Measurements from ENCODE around the gene ARHGEF4.

DNA sequence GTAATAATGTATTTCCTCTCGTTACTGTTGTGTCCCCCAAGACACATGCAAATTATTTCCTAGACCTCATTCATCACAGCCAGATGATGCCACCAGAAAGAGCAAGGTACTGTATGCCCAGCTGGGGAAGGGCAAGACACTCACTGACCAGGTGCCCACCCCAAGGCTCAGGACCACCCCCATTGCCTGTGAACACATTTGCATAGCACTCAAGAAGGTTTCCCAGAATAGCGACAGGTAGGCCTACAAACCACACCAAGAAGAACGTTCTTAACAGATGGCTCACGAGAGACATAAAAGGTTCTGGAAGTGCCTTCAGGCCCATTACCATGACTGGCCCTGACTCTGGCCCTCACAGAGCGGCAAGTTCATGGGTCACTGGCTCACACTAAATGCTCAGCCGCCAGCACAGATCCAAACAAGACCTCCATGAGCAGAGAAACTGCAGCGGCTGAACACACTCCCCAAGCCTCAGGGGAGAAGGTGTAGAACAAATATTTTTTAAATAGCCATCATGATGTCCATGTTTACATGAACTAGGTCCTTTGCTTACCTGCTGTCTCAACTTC, 212.5 kb downstream of the ARHGEF4 start:
- no peak for TF ChIP-seq POLR2A (IDR thresholded peaks at IDR 0.05; ENCODE audit: low read depth, low read length)
- TF ChIP-seq, protein P1, sequence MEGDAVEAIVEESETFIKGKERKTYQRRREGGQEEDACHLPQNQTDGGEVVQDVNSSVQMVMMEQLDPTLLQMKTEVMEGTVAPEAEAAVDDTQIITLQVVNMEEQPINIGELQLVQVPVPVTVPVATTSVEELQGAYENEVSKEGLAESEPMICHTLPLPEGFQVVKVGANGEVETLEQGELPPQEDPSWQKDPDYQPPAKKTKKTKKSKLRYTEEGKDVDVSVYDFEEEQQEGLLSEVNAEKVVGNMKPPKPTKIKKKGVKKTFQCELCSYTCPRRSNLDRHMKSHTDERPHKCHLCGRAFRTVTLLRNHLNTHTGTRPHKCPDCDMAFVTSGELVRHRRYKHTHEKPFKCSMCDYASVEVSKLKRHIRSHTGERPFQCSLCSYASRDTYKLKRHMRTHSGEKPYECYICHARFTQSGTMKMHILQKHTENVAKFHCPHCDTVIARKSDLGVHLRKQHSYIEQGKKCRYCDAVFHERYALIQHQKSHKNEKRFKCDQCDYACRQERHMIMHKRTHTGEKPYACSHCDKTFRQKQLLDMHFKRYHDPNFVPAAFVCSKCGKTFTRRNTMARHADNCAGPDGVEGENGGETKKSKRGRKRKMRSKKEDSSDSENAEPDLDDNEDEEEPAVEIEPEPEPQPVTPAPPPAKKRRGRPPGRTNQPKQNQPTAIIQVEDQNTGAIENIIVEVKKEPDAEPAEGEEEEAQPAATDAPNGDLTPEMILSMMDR (IDR thresholded peaks at IDR 0.05; ENCODE audit: extremely low read depth in 1 of 2, insufficient read depth in 1 of 2, low read depth in 1 of 2, low read length in 2 of 2): no peak
- no peak for TF ChIP-seq JUN (IDR thresholded peaks at IDR 0.05; ENCODE audit: borderline replicate concordance, insufficient read depth, insufficient read length, low read depth)
- no peak for TF ChIP-seq MAX (IDR thresholded peaks at IDR 0.05; ENCODE audit: insufficient read depth, insufficient read length)
- no peak for TF ChIP-seq GATA2 (IDR thresholded peaks at IDR 0.05; ENCODE audit: insufficient read depth, insufficient read length, low read depth, low read length)
- TF ChIP-seq POLR2AphosphoS5 (IDR thresholded peaks at IDR 0.05; ENCODE audit: insufficient read depth, low read depth, low read length): no peak

All from endothelial cell of umbilical vein (primary cell).